SK-N-SH (cell line): ENCODE measurements around the gene SDF4. TPM values are rescaled to one million over a fixed set of nuclear protein-coding genes. Genes with fewer than 3 reads are reported as not detected.

Experiments used
- CTCF ChIA-PET: fragments of 300-600, 350-600 bp; formaldehyde crosslinking; extraction: SDS; loops from one replicate; lab custom pipeline; 2021; lab: Yijun Ruan, JAX
- POLR2A ChIA-PET: fragments of 350-600 bp; sonication (Branson Sonifier 250); formaldehyde crosslinking; extraction: SDS; loops from one replicate; lab custom pipeline; 2020; ENCODE audit warnings: antibody characterized with exemption, inconsistent platforms; lab: Yijun Ruan, JAX
- DNase-seq: peaks from one replicate; pipeline ENCODE4 v3.0.0; 2012
- H2AFZ ChIP-seq: fragments of 200-600 bp; sonication (generic); 2 replicates; pipeline ENCODE4 v1.8.1; 2016; ENCODE audit warnings: antibody characterized with exemption, mild to moderate bottlenecking, low read depth
- H3F3A ChIP-seq: fragments of 200-600 bp; sonication (generic); replicated peaks from 2 replicates; pipeline ENCODE3; 2016; ENCODE audit warnings: antibody characterized with exemption, mild to moderate bottlenecking; ENCODE audit not compliant: insufficient read depth
- H3K27ac ChIP-seq, 2 experiments: fragments of 200-500 bp in 1 of 2; fragments of 200-600 bp in 1 of 2; sonication (Bioruptor generic) in 1 of 2; sonication (generic), shearing (Covaris generic) in 1 of 2; 2 replicates each; pipeline versions ENCODE4 v1.5.1 to v1.6.1; 2014 to 2016; ENCODE audit warnings: low read depth in 2 of 2, inconsistent platforms in 1 of 2, low read length in 1 of 2, mild to moderate bottlenecking in 1 of 2, mixed read lengths in 1 of 2
- H3K27me3 ChIP-seq: fragments of 200-600 bp; sonication (generic), shearing (Covaris generic); 2 replicates; pipeline ENCODE4 v1.6.1; 2016; ENCODE audit warnings: mixed run types; ENCODE audit not compliant: insufficient read depth
- H3K36me3 ChIP-seq, 2 experiments: fragments of 200-500 bp in 1 of 2; fragments of 200-600 bp in 1 of 2; sonication (Bioruptor generic) in 1 of 2; sonication (generic) in 1 of 2; replicated peaks in 1 of 2; 2 replicates each; pipeline versions ENCODE3 to v1.5.1; 2014 to 2016; ENCODE audit warnings: low read length in 1 of 2, mild to moderate bottlenecking in 1 of 2; ENCODE audit not compliant: insufficient read depth in 2 of 2, control insufficient read depth in 1 of 2
- H3K4me1 ChIP-seq, 2 experiments: fragments of 200-500 bp in 1 of 2; fragments of 200-600 bp in 1 of 2; sonication (Bioruptor generic) in 1 of 2; sonication (generic), shearing (Covaris generic) in 1 of 2; 2 replicates each; pipeline versions ENCODE4 v1.5.1 to v1.6.1; 2014 to 2016; ENCODE audit warnings: low read depth in 1 of 2, low read length in 1 of 2, mixed run types in 1 of 2; ENCODE audit not compliant: insufficient read depth in 2 of 2, control insufficient read depth in 1 of 2
- H3K4me2 ChIP-seq: fragments of 200-600 bp; sonication (generic), shearing (Covaris generic); 2 replicates; pipeline ENCODE4 v1.6.1; 2017; ENCODE audit warnings: mixed run types
- H3K4me3 ChIP-seq, 2 experiments: fragments of 200-500 bp in 1 of 2; fragments of 200-600 bp in 1 of 2; sonication (Bioruptor generic) in 1 of 2; sonication (generic), shearing (Covaris generic) in 1 of 2; 2 replicates each; pipeline versions ENCODE4 v1.5.1 to v1.8.1; 2014 to 2016; ENCODE audit warnings: low read depth in 2 of 2, inconsistent platforms in 1 of 2, low read length in 1 of 2, mild to moderate bottlenecking in 1 of 2, mixed read lengths in 1 of 2, moderate library complexity in 1 of 2
- H3K79me2 ChIP-seq: fragments of 200-600 bp; sonication (generic); 2 replicates; pipeline ENCODE4 v1.8.1; 2017; ENCODE audit warnings: mild to moderate bottlenecking; ENCODE audit not compliant: insufficient read depth
- H3K9ac ChIP-seq: fragments of 200-600 bp; sonication (generic); 2 replicates; pipeline ENCODE4 v1.6.1; 2017; ENCODE audit warnings: mixed run types
- H3K9me2 ChIP-seq: fragments of 200-600 bp; sonication (generic); 2 replicates; pipeline ENCODE4 v1.6.1; 2017; ENCODE audit warnings: mixed run types
- H3K9me3 ChIP-seq: fragments of 200-600 bp; sonication (generic); 2 replicates; pipeline ENCODE4 v1.6.1; 2017; ENCODE audit warnings: mixed run types, mild to moderate bottlenecking, moderate library complexity
- H4K20me1 ChIP-seq: fragments of 200-600 bp; sonication (generic); 2 replicates; pipeline ENCODE4 v1.6.1; 2017; ENCODE audit warnings: mild to moderate bottlenecking, mixed run types; ENCODE audit not compliant: insufficient read depth
- CHD2 ChIP-seq: fragments of 150-350 bp; IDR thresholded peaks from 2 replicates; pipeline ENCODE4 v1.6.1; 2018; ENCODE audit warnings: low read length; ENCODE audit not compliant: partially characterized antibody
- CTCF ChIP-seq: fragments of 200-600 bp; sonication (generic); IDR thresholded peaks from 2 replicates; pipeline ENCODE4 v1.6.1; 2017; ENCODE audit warnings: antibody characterized with exemption, mild to moderate bottlenecking, moderate library complexity
- EZH2phosphoT487 ChIP-seq: fragments of 200-600 bp; sonication (generic); IDR thresholded peaks from 2 replicates; pipeline ENCODE4 v1.6.1; 2017; ENCODE audit warnings: low read depth, mixed run types, mild to moderate bottlenecking, antibody characterized with exemption, moderate library complexity, borderline replicate concordance
- GABPA ChIP-seq: IDR thresholded peaks from 2 replicates; pipeline ENCODE4 v1.4.0; 2012; ENCODE audit warnings: low read depth, mild to moderate bottlenecking
- GATA2 ChIP-seq: sonication (generic); formaldehyde crosslinking; IDR thresholded peaks from 2 replicates; pipeline ENCODE4 v1.5.0; 2020; ENCODE audit warnings: mild to moderate bottlenecking, missing genetic modification reagents
- MAX ChIP-seq: IDR thresholded peaks from 2 replicates; pipeline ENCODE4 v1.4.0; 2012; ENCODE audit warnings: low read depth
- MXI1 ChIP-seq: IDR thresholded peaks from 2 replicates; pipeline ENCODE4 v1.6.1; 2012; ENCODE audit warnings: mild to moderate bottlenecking, low read depth, low read length, improper control_type of control experiment
- PBX3 ChIP-seq: IDR thresholded peaks from 2 replicates; pipeline ENCODE4; 2012
- SIN3A ChIP-seq: IDR thresholded peaks from 2 replicates; pipeline ENCODE4 v1.6.1; 2012; ENCODE audit warnings: low read depth, mild to moderate bottlenecking, low read length, moderate library complexity, borderline replicate concordance
- TAF1 ChIP-seq: IDR thresholded peaks from 2 replicates; pipeline ENCODE4 v1.6.1; 2012; ENCODE audit warnings: low read depth, mild to moderate bottlenecking, low read length, moderate library complexity, borderline replicate concordance
- TCF12 ChIP-seq: IDR thresholded peaks from 2 replicates; pipeline ENCODE4 v1.4.0; 2012
- USF2 ChIP-seq: fragments of 150-350 bp; IDR thresholded peaks from 2 replicates; pipeline ENCODE4 v1.6.1; 2017; ENCODE audit warnings: antibody characterized with exemption, low read length, low read depth, borderline replicate concordance
- WGBS: methylation state at CpG from one replicate; pipeline ENCODE4 v1.1.6; 2017; ENCODE audit warnings: low lambda C conversion rate; 5-methylcytosine and 5-hydroxymethylcytosine counted together
- polyA plus RNA-seq, 3 experiments: library from polyadenylated mRNA; depleted of rRNA; stranded (reverse); fragments of >200 nt; gene quantifications; 2 replicates each; pipeline ENCODE4 v1.2.3, GENCODE V29; 2012

Gene SDF4
- polyA plus RNA-seq, 1 of the 3 experiments (the other 2 are of a cell fraction), result 265 TPM

- Histone ChIP-seq H3K27me3 (no peaks in the 10 kb centered on the region), H4K20me1 (peaks cover 36% of the 10 kb centered on the region), H3K9ac (peak overlapping the region; percentile 65), H3K4me3 (peak overlapping the region; percentile 65 to 84), H3K4me1 (peaks cover 0 to 28% of the 10 kb centered on the region in 2 experiments; a peak in 1 of 4 replicates), H3K36me3 (peaks cover 0 to 4% of the 10 kb centered on the region in 2 experiments), H3K79me2 (peaks cover 40% of the 10 kb centered on the region), H2AFZ (peak overlapping the region; percentile 72; the same call in 1 of the 2 replicates), H3K9me2 (no peaks in the 10 kb centered on the region), H3F3A (no peaks in the 10 kb centered on the region), H3K9me3 (no peaks in the 10 kb centered on the region), H3K27ac (peak overlapping the region in 1 of 2 experiments; percentile 68; a peak in 1 of 4 replicates), H3K4me2 (peak overlapping the region; percentile 85)
- ChIA-PET CTCF (interaction anchor here (0.6 to 1.8 kb wide), 6 partner anchors 17 to 153 kb away, joined by 3 to 10 read pairs (median 4); no protein-coding TSS in a partner anchor), POLR2A (interaction anchor here (1.0 to 1.4 kb wide), 4 partner anchors 11 to 43 kb away, joined by 3 to 4 read pairs (median 3); no protein-coding TSS in a partner anchor)
- WGBS, result 100% methylated on average over 1 of the region's 31 CpGs
- no peak for DNase-seq
- no peak for TF ChIP-seq MAX
- TF ChIP-seq CTCF, result no peak
- no peak for TF ChIP-seq TAF1
- no peak for TF ChIP-seq PBX3
- no peak for TF ChIP-seq GABPA
- TF ChIP-seq CHD2, result no peak
- TF ChIP-seq SIN3A, result no peak
- TF ChIP-seq EZH2phosphoT487, result no peak
- TF ChIP-seq GATA2 (CRISPR knock-in tag), result no peak
- TF ChIP-seq MXI1, result no peak
- no peak for TF ChIP-seq TCF12
- TF ChIP-seq USF2, result no peak
These were observed 42.6 kb upstream of the SDF4 start for GRCh38 chr1:1274299-1274930.
